Measurements from ENCODE around the gene ETNK1.

DNA sequence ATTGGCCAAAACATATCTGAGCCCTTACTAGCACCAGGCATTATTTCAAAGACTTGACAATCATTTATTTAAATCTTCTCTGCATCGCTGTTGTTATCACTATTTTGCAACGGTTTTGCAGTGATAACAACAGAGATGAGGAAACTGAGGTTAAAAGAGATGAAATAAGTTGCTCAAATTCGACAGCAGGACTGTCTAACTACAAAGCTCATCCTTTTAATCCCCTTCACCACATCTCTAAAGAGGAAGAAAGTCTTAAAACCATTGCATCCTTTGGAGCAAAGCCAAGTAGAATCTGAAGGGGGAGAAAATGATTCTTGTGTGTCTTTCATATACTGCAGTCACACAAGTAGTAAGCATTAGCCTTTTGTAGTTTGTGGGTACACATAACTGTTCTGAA, 14.8 kb upstream of the ETNK1 start:
- no peak for TF ChIP-seq EZH2phosphoT487 (IDR thresholded peaks at IDR 0.05)
- TF ChIP-seq, protein P1, sequence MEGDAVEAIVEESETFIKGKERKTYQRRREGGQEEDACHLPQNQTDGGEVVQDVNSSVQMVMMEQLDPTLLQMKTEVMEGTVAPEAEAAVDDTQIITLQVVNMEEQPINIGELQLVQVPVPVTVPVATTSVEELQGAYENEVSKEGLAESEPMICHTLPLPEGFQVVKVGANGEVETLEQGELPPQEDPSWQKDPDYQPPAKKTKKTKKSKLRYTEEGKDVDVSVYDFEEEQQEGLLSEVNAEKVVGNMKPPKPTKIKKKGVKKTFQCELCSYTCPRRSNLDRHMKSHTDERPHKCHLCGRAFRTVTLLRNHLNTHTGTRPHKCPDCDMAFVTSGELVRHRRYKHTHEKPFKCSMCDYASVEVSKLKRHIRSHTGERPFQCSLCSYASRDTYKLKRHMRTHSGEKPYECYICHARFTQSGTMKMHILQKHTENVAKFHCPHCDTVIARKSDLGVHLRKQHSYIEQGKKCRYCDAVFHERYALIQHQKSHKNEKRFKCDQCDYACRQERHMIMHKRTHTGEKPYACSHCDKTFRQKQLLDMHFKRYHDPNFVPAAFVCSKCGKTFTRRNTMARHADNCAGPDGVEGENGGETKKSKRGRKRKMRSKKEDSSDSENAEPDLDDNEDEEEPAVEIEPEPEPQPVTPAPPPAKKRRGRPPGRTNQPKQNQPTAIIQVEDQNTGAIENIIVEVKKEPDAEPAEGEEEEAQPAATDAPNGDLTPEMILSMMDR (IDR thresholded peaks at IDR 0.05), result no peak
- TF ChIP-seq EZH2 (IDR thresholded peaks at IDR 0.05), result no peak

Data from neural progenitor cell (in vitro differentiated cells).